DMS 273 treated with DMSO at 0.1 percent for 48 hours (cell line): ENCODE results near the gene OSBPL3.

ENCODE experiments used
- DNase-seq: peaks from one replicate; lab custom pipeline; 2025; lab: John Stamatoyannopoulos, UW

Gene OSBPL3

GRCh38 chr7:24980534-24981170, 674 bp upstream of the OSBPL3 start:
- DNase-seq = peak; percentile 66

DNA sequence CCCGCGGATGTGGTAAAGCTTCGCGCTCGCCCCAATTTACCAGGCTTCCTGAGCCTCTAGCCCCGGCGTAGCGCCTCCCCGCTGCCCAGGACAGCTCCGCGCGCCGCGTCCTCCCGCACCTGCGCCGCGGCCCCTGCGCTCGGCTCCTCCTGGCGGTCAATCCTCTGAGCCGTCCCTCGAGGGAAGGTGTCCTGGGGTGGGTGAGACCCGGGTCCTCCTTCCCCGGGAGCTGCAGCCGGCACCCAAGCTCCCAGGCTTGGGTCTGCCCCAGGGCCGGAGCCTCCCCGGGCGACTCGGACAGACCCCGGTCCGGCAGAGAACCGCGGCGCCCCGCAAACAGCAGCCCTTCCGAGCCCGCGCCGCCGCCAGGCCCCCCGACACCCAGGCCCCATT, 512 bp downstream of the OSBPL3 start:
- DNase-seq = peak; percentile 62

DNA sequence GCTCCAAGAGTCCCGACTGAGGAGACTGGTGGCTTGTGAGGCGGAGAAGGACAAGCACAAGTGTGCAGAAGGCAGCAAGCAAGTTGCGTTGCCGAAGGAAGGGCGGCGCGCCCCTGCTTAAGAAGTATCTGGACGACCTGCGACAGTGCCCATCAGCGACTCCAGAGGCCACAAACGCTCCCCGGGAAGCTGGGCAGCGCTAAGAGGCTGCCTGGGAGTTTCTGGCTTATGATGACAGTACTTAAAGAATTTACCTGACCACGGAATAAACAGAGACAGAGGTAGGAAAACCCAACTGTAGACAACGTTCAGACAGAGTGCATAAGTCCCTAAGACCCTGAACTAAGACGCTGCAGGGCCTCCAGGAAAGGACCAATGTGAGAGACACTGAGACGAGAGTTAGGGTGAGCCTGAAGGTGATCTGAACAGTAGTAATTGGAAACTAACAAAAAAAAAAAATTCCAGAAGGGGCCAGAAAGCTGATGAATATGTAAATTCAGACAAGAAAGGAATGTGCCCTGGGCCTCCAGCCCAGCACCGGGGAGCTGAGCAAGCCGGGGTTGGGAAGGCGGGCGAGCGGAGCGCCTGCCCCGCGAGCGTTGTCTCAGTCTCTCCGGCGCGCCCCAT, 1.0 kb downstream of the OSBPL3 start:
- peak; percentile 62 for DNase-seq

- DNase-seq = no peak
Observed at GRCh38 chr7:24975644-24976260, 4.2 kb downstream of the OSBPL3 start.

GRCh38 chr7:24975172-24975571, 4.8 kb downstream of the OSBPL3 start:
- no peak for DNase-seq

DNA sequence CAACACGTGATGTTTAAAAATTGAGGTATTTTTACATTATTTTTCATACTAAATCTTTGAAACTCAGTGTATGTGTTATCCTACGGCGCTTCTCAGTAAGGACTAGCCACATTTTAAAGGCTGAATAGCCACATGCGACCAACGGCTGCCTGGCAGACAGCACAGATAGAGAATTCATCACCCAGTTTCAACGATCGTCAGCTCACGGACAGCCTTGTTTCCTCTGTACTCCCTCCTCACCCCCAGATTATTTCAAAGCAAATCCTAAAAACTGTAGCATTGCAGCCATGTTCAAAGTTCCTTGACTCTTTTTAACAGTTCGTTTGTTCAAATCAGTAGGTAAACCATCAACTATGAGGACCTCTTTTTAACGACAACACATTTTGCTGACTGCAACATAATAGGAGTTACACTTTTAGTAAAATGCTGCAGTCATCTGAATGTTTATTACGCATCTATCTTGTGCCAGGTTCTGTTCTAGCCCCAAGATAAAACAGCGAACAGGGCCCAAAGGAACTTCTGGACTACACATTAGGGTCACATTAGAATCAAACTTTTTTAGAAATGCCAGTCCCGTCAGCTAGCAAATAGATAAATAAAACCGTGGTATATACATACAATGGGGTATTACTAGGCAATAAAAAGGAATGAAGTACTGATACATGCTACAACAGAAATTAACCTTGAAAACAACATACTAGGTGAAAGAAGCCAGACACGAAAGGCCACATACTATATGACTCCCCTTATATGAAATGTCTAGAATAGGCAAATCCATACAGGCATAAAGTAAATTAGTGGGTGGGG, 5.7 kb downstream of the OSBPL3 start:
- DNase-seq = no peak

DNA sequence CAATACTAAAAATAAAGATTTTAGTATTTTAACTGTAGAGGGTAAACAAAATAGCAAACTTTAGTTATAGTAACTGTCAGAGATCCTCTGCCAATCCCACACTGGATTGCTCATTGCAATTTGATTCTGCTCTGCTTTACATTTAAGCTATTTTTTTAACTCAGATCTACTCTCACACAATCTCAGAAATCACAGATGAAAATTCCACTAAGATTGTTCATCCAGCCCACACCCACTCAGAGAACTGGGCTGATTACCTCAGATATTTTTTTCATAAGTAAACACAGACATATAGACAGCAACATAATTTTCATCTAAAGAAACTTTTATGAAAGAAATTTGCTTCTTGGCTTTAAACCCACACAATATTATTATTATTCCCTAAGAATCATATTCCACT, 7.0 kb downstream of the OSBPL3 start:
- no peak for DNase-seq

DNA sequence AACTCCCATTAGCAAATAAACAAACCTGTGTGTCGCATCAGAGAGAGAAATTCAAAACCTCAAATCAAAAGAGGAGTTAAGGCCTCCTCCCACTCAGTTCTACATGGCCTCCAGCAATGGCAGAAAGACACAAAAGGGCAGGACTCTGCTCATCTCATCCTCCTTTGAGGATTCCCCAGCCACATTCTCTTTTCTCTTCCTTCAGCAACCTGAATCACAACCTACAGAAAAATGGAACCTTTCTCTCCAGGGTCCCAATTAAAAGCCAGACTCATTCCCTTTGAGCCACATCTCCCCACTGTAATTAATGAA, 7.9 kb downstream of the OSBPL3 start:
- no peak for DNase-seq

DNA sequence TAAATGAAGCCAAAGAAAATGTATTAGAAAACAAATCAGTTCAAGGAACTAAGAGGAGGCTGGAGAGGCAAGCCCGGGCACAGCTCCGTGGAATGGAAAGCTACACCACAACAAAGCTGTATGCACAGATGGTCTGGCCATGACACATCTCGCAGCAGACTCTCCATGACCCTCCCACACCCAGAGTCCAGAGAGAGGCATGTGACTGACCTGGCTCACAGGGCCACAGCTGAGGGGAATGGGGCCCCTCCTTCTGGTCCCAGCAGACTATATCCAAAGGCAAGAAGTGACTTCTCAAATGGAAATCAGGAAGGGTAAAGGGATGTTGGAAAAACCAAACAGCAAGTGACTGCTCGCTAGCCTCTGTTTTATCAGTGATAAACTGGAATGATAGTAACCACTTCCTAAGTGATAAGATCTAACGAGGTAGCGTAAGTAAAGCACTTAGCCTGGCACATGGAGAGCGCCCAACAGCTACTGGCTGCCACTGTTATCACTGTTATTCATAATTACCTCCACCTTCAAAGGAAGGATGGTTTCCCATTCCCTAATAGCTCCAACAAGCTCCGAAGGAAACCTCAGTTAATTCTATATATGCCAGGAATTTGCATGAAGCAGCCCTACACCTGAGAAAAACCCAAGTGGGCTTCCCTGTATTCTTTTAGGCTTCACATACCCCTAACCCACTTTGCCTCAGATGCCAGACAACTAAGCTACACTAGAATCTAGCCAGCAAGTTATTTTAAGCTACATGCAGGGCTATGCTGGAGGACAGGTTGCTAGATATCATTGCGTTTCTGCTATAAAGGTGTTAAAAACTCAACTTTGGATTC, 8.4 kb downstream of the OSBPL3 start:
- DNase-seq = peak; percentile 91

DNA sequence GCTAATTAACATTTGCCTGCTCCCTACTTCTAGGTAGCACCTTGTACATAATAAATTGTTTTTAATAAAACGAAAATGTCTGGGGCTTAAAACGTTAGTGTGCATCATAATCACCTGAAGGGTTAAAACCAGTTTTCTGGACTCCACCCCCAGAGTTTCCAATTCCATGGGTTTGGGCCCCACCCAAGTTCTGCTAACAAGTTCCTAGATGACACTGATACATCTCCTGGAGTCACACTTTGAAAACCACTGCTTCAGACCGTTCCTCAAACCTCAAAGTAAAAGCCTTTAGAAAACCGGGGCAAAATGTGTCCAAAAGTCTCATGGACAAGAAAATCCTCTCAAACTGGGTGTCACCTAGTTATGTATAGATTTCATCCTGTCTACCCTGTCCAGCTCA, 9.3 kb downstream of the OSBPL3 start:
- DNase-seq = no peak

- DNase-seq = no peak
Observed at GRCh38 chr7:24968165-24968564, 11.8 kb downstream of the OSBPL3 start.

- no peak for DNase-seq
Observed at GRCh38 chr7:24967696-24968095, 12.3 kb downstream of the OSBPL3 start.

DNA sequence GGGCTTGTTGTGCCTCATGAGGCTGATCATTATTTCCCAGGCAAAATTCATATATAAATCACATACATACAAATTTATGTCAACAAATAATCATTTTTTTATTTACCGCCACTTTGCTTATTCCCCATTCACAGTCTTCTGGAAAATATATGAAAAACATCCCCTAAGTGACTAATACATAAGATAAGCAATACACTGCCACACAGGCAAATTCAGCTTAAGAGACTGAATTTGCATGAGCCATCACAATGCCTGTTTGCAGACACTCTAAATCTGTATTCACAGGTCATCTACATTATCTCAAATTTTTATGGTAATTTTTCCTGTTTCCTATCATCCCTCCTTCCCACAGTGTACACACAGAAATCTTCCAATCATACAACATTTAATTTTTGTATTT, 13.2 kb downstream of the OSBPL3 start:
- DNase-seq = no peak

GRCh38 chr7:24965831-24966708, 13.9 kb downstream of the OSBPL3 start:
- peak; percentile 40 for DNase-seq

- DNase-seq = no peak
Observed at GRCh38 chr7:24964191-24964590, 15.8 kb downstream of the OSBPL3 start.

GRCh38 chr7:24963218-24963617, 16.8 kb downstream of the OSBPL3 start:
- DNase-seq = no peak

- no peak for DNase-seq
Observed at GRCh38 chr7:24962418-24962962, 17.5 kb downstream of the OSBPL3 start.

DNA sequence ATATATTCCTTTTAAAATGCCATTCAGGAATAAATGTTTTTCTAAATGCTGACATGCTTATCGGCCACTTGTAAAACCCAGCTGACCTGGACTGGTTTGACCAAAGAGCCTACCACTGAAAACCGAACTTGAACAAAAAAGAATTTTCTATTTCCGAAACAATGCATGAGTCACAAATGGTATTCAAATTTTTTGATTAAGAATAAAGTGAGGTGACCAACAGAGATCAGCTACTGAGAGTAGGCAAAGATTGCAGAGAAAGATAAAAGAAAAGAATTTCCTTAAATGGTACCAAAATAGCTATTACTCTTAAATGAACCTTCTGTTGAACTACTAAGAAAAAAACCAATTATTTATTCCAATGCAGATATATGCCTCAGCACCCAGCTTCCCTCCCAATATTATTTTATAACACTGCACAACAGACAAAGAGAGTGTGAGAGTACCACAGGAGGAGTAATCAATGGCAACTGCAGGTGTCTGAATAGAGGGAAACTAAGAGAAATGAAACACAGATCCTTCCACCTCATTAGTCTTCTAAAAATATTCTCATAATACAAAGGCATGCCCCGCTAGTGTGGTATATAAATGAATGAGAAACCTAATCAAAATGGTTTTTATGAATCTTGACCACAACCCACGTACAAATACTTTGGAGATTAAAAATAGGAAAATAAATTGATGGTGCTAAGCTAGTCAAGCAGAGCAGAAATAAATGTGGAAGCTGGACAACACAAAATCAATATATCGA, 20.1 kb downstream of the OSBPL3 start:
- DNase-seq = no peak

DNA sequence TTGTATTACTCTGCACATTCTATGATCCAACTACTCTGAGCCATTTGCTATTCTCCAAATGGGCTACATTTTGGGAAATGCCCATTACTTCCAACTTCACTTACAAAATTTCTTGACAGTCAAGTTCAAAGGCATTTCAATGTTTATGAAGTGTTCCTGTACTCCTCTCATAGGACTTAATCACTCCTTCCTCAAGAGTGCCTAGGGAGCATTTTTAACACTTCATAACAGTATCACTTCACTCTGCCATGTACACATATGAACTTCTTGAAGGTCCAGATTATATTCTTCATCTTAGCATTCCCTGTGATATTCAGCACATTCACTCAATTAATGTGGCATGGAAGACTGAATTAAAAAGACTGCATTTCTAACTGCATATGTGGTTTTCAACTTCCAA, 21.6 kb downstream of the OSBPL3 start:
- no peak for DNase-seq

- no peak for DNase-seq
Observed at GRCh38 chr7:24956021-24956420, 24.0 kb downstream of the OSBPL3 start.
